SKM-1 treated with dmso at 0.1 percent for 144 hours (cell line): ENCODE data around the gene GLS2.
"Not testable (repeated sequence)": the region's sequence is repeated elsewhere in the genome, so short reads cannot be mapped to it uniquely, and the experiment has no call there.

Experiments
- DNase-seq: peaks from one replicate; lab custom pipeline; 2025; ENCODE audit not compliant: unreplicated experiment; lab: John Stamatoyannopoulos, UW

The GLS2 gene

GRCh38 chr12:56488041-56488955 lies at the start of gene GLS2:
TSS of gene GLS2 (minus strand) at chr12:56488161. CDS start at chr12:56488118, 43 bp downstream.
- DNase-seq, result no peak

GRCh38 chr12:56537546-56537945 lies 49.6 kb upstream of the GLS2 start:
- no peak for DNase-seq

GRCh38 chr12:56530390-56531055 lies 42.6 kb upstream of the GLS2 start:
- no peak for DNase-seq

GRCh38 chr12:56529656-56530055 lies 41.7 kb upstream of the GLS2 start:
- DNase-seq, result no peak

GRCh38 chr12:56528846-56529245 lies 40.9 kb upstream of the GLS2 start:
- DNase-seq, result no peak

GRCh38 chr12:56522411-56523193 lies 34.6 kb upstream of the GLS2 start:
- no peak for DNase-seq

- DNase-seq, result no peak
These were observed 33.8 kb upstream of the GLS2 start, which contains the start of gene RBMS2 for GRCh38 chr12:56521590-56522371. TSS of gene RBMS2 (plus strand) at chr12:56521820. CDS start at chr12:56522024, 204 bp downstream.

- DNase-seq, result peak; percentile 10
These were observed 33.2 kb upstream of the GLS2 start for GRCh38 chr12:56521209-56521589.

- DNase-seq, result no peak
These were observed 32.5 kb upstream of the GLS2 start for GRCh38 chr12:56520506-56520905.

GRCh38 chr12:56520048-56520447 lies 32.1 kb upstream of the GLS2 start:
- no peak for DNase-seq

GRCh38 chr12:56518570-56518969 lies 30.6 kb upstream of the GLS2 start:
- no peak for DNase-seq

- no peak for DNase-seq
These were observed 29.9 kb upstream of the GLS2 start for GRCh38 chr12:56517854-56518253.

- not testable (repeated sequence) for DNase-seq
These were observed 26.0 kb upstream of the GLS2 start for GRCh38 chr12:56514014-56514318.

- DNase-seq, result no peak
These were observed 22.8 kb upstream of the GLS2 start for GRCh38 chr12:56510786-56511185.

- DNase-seq, result not testable (repeated sequence)
These were observed 11.9 kb upstream of the GLS2 start for GRCh38 chr12:56499879-56500278.

- DNase-seq, result not testable (repeated sequence)
These were observed 11.5 kb upstream of the GLS2 start for GRCh38 chr12:56499452-56499851.

- DNase-seq, result not testable (repeated sequence)
These were observed 10.4 kb upstream of the GLS2 start for GRCh38 chr12:56498126-56498902.

- DNase-seq, result not testable (repeated sequence)
These were observed 8.7 kb upstream of the GLS2 start for GRCh38 chr12:56496704-56497103.

GRCh38 chr12:56494481-56494880 lies 6.5 kb upstream of the GLS2 start:
- not testable (repeated sequence) for DNase-seq

GRCh38 chr12:56494106-56494415 lies 6.1 kb upstream of the GLS2 start:
- not testable (repeated sequence) for DNase-seq
